HUDEP-2 (cell line): ENCODE results near the gene RFC1.
A peak's percentile ranks its signal among the peaks of the same experiment; 100 is the strongest.
"Not testable (repeated sequence)": the region's sequence is repeated elsewhere in the genome, so short reads cannot be mapped to it uniquely, and the experiment has no call there.

Experiments used
- DNase-seq, 76 experiments: peaks; one replicate each; lab custom pipeline; 2025; ENCODE audit not compliant: unreplicated experiment in 76 of 76; lab: John Stamatoyannopoulos, UW

The RFC1 gene

GRCh38 chr4:39365830-39366771 lies at the start of gene RFC1:
Gene RFC1 (minus strand): TSS chr4:39366362. CDS start chr4:39366241, 121 bp downstream.
- peak in 75 of 76 experiments; percentile 21 to 90 (median 78) for DNase-seq

- DNase-seq: no peak
Measured at GRCh38 chr4:39415678-39416283, 49.6 kb upstream of the RFC1 start.

- not testable (repeated sequence) for DNase-seq
Measured at GRCh38 chr4:39411561-39411960, 45.4 kb upstream of the RFC1 start.

- peak in 2 of 76 experiments; percentile 3 to 4 for DNase-seq
Measured at GRCh38 chr4:39410415-39410814, 44.3 kb upstream of the RFC1 start.

GRCh38 chr4:39407584-39407885 lies 41.4 kb upstream of the RFC1 start:
- DNase-seq: no peak

GRCh38 chr4:39406763-39407583 lies 40.8 kb upstream of the RFC1 start, which contains the start of gene KLB:
Gene KLB (plus strand): TSS chr4:39406930. CDS start chr4:39406950, 20 bp downstream.
- DNase-seq: peak in 1 of 76 experiments; percentile 0

GRCh38 chr4:39401640-39402039 lies 35.5 kb upstream of the RFC1 start:
- DNase-seq: not testable (repeated sequence)

- DNase-seq: peak in 1 of 76 experiments; percentile 2
Measured at GRCh38 chr4:39394706-39395105, 28.5 kb upstream of the RFC1 start.

GRCh38 chr4:39390603-39391002 lies 24.4 kb upstream of the RFC1 start:
- no peak for DNase-seq

GRCh38 chr4:39384563-39384962 lies 18.4 kb upstream of the RFC1 start:
- DNase-seq: no peak

GRCh38 chr4:39383690-39384089 lies 17.5 kb upstream of the RFC1 start:
- no peak for DNase-seq

- DNase-seq: no peak
Measured at GRCh38 chr4:39375478-39375877, 9.3 kb upstream of the RFC1 start.

GRCh38 chr4:39371209-39371608 lies 5.0 kb upstream of the RFC1 start:
- not testable (repeated sequence) for DNase-seq

- peak in 47 of 76 experiments; percentile 0 to 75 (median 31) for DNase-seq
Measured at GRCh38 chr4:39369301-39369700, 3.1 kb upstream of the RFC1 start.

- DNase-seq: peak in 1 of 76 experiments; percentile 2
Measured at GRCh38 chr4:39367166-39367565, 1.0 kb upstream of the RFC1 start.

- DNase-seq: no peak
Measured at GRCh38 chr4:39365360-39365759, 802 bp downstream of the RFC1 start.

GRCh38 chr4:39363773-39364393 lies 2.3 kb downstream of the RFC1 start:
- DNase-seq: no peak

- no peak for DNase-seq
Measured at GRCh38 chr4:39362827-39363226, 3.3 kb downstream of the RFC1 start.

- DNase-seq: not testable (repeated sequence)
Measured at GRCh38 chr4:39360611-39361010, 5.6 kb downstream of the RFC1 start.

GRCh38 chr4:39357002-39357401 lies 9.2 kb downstream of the RFC1 start:
- no peak for DNase-seq

GRCh38 chr4:39354254-39354552 lies 12.0 kb downstream of the RFC1 start:
- no peak for DNase-seq
